H1 (cell line): ENCODE results near the gene CDC42EP1. TPM values are rescaled to one million over a fixed set of nuclear protein-coding genes. Genes with fewer than 3 reads are reported as not detected.
"Not testable (repeated sequence)": the region's sequence is repeated elsewhere in the genome, so short reads cannot be mapped to it uniquely, and the experiment has no call there.

Experiments used
- CTCF ChIA-PET: fragments of 300-600 bp; sonication (Branson Sonifier 250); formaldehyde crosslinking; loops from one replicate; lab custom pipeline; 2021; ENCODE audit not compliant: partially characterized antibody; lab: Charles Lee
- POLR2A ChIA-PET: fragments of 300-600 bp; sonication (Branson Sonifier 250); formaldehyde crosslinking; loops from one replicate; lab custom pipeline; 2021; ENCODE audit warnings: inconsistent platforms; ENCODE audit not compliant: partially characterized antibody; lab: Charles Lee
- DNase-seq, 2 experiments: peaks; one replicate each; pipeline versions ENCODE4 v3.0.0 to v3.0.0-alpha.2; 2010 to 2022; ENCODE audit warnings: low spot score in 2 of 2, low read depth in 1 of 2, mixed read lengths in 1 of 2
- FAIRE-seq: peaks from 2 replicates; lab custom pipeline; 2011; peaks lifted over from hg19 to GRCh38; lab: Jason Lieb, UNC
- H2AFZ ChIP-seq: 2 replicates; pipeline ENCODE4 v1.8.1; 2012; ENCODE audit warnings: low read length, inconsistent platforms
- H2AK5ac ChIP-seq: 2 replicates; pipeline ENCODE4 v1.6.1; 2013; ENCODE audit warnings: low read depth, low read length
- H2BK120ac ChIP-seq: replicated peaks from 2 replicates; pipeline ENCODE3; 2013; ENCODE audit warnings: low read depth, low read length, inconsistent platforms
- H2BK12ac ChIP-seq: 2 replicates; pipeline ENCODE4 v1.6.1; 2013; ENCODE audit warnings: low read depth, low read length
- H2BK15ac ChIP-seq: 2 replicates; pipeline ENCODE4 v1.6.1; 2013; ENCODE audit warnings: low read length
- H2BK20ac ChIP-seq: 2 replicates; pipeline ENCODE4 v1.6.1; 2013; ENCODE audit warnings: low read length
- H2BK5ac ChIP-seq: 2 replicates; pipeline ENCODE4 v1.6.1; 2013; ENCODE audit warnings: low read depth, low read length
- H3K14ac ChIP-seq: 2 replicates; pipeline ENCODE4 v1.6.1; 2013; ENCODE audit warnings: inconsistent platforms; ENCODE audit not compliant: insufficient read length
- H3K18ac ChIP-seq: 2 replicates; pipeline ENCODE4 v1.6.1; 2013; ENCODE audit warnings: low read length; ENCODE audit errors: extremely low read depth
- H3K23ac ChIP-seq: 2 replicates; pipeline ENCODE4 v1.6.1; 2013; ENCODE audit warnings: inconsistent platforms; ENCODE audit not compliant: insufficient read length
- H3K23me2 ChIP-seq: 2 replicates; pipeline ENCODE4 v1.6.1; 2013; ENCODE audit warnings: low read depth, low read length
- H3K27ac ChIP-seq: 2 replicates; pipeline ENCODE4 v1.6.1; 2011; ENCODE audit warnings: low read depth, low read length, inconsistent platforms
- H3K27me3 ChIP-seq, 4 experiments: replicated peaks in 1 of 4; 1 replicate in 1 of 4; 2 replicates in 3 of 4; pipeline versions ENCODE4 v1.6.1 to v1.8.1; 2011 to 2013; ENCODE audit warnings: low read length in 3 of 4, mild to moderate bottlenecking in 3 of 4, inconsistent platforms in 2 of 4, mixed read lengths in 2 of 4, moderate library complexity in 1 of 4; ENCODE audit not compliant: control insufficient read depth in 3 of 4, insufficient read depth in 3 of 4; ENCODE audit errors: extremely low read depth in 1 of 4
- H3K36me3 ChIP-seq, 4 experiments: 2 replicates each; pipeline versions ENCODE4 v1.6.1 to v1.8.1; 2011 to 2013; ENCODE audit warnings: mild to moderate bottlenecking in 4 of 4, low read length in 3 of 4, moderate library complexity in 2 of 4, control low read depth in 1 of 4, inconsistent platforms in 1 of 4; ENCODE audit not compliant: insufficient read depth in 4 of 4, control insufficient read depth in 2 of 4
- H3K4ac ChIP-seq: replicated peaks from 2 replicates; pipeline ENCODE3; 2013; ENCODE audit warnings: low read length, low read depth, mixed read lengths, inconsistent platforms; ENCODE audit not compliant: insufficient read length
- H3K4me1 ChIP-seq, 4 experiments: replicated peaks in 1 of 4; 1 replicate in 1 of 4; 2 replicates in 3 of 4; pipeline versions ENCODE4 v1.6.1 to v1.8.1; 2011 to 2013; ENCODE audit warnings: low read length in 3 of 4, inconsistent platforms in 2 of 4, mixed read lengths in 1 of 4; ENCODE audit not compliant: insufficient read depth in 4 of 4, control insufficient read depth in 3 of 4
- H3K4me2 ChIP-seq, 2 experiments: 2 replicates each; pipeline versions ENCODE4 v1.6.1 to v1.8.1; 2011 to 2013; ENCODE audit warnings: low read depth in 2 of 2, low read length in 2 of 2, control low read depth in 1 of 2, inconsistent platforms in 1 of 2, mild to moderate bottlenecking in 1 of 2; ENCODE audit not compliant: insufficient read depth in 1 of 2
- H3K4me3 ChIP-seq, 4 experiments: fragments of 200-600, 300-600 bp in 1 of 4; sonication (generic), shearing (Covaris generic), sonication (Bioruptor Twin) in 1 of 4; 2 replicates each; pipeline versions ENCODE4 v1.5.1 to v1.8.1; 2011 to 2016; ENCODE audit warnings: low read length in 4 of 4, low read depth in 3 of 4, control low read depth in 2 of 4, inconsistent platforms in 2 of 4, mild to moderate bottlenecking in 2 of 4, mixed read lengths in 1 of 4, moderate library complexity in 1 of 4; ENCODE audit not compliant: insufficient read depth in 2 of 4; ENCODE audit errors: extremely low read depth in 1 of 4
- H3K56ac ChIP-seq: replicated peaks from 2 replicates; pipeline ENCODE3; 2013; ENCODE audit warnings: low read depth, mild to moderate bottlenecking, mixed read lengths, low read length, inconsistent platforms; ENCODE audit not compliant: insufficient read length
- H3K79me1 ChIP-seq: 2 replicates; pipeline ENCODE4 v1.6.1; 2013; ENCODE audit warnings: low read depth, low read length, control low read depth
- H3K79me2 ChIP-seq, 2 experiments: 2 replicates each; pipeline versions ENCODE4 v1.6.1 to v1.8.1; 2012 to 2013; ENCODE audit warnings: low read length in 2 of 2, mild to moderate bottlenecking in 2 of 2, inconsistent platforms in 1 of 2; ENCODE audit not compliant: insufficient read depth in 2 of 2, control insufficient read depth in 1 of 2
- H3K9ac ChIP-seq, 4 experiments: replicated peaks in 1 of 4; 1 replicate in 1 of 4; 2 replicates in 3 of 4; pipeline versions ENCODE4 v1.6.1 to v1.8.1; 2011 to 2013; ENCODE audit warnings: low read depth in 3 of 4, low read length in 3 of 4, control low read depth in 2 of 4, mild to moderate bottlenecking in 2 of 4, moderate library complexity in 2 of 4, inconsistent platforms in 1 of 4; ENCODE audit errors: extremely low read depth in 1 of 4
- H3K9me3 ChIP-seq, 2 experiments: 2 replicates each; pipeline versions ENCODE4 v1.6.1 to v1.8.1; 2012 to 2013; ENCODE audit warnings: mild to moderate bottlenecking in 2 of 2, moderate library complexity in 2 of 2, control low read depth in 1 of 2, inconsistent platforms in 1 of 2, low read depth in 1 of 2, low read length in 1 of 2, mixed read lengths in 1 of 2; ENCODE audit not compliant: insufficient read depth in 2 of 2
- H4K20me1 ChIP-seq, 2 experiments: replicated peaks in 1 of 2; 2 replicates each; pipeline versions ENCODE3 to v1.8.1; 2011 to 2013; ENCODE audit warnings: inconsistent platforms in 2 of 2, low read length in 2 of 2, mild to moderate bottlenecking in 1 of 2; ENCODE audit not compliant: insufficient read depth in 2 of 2, control insufficient read depth in 1 of 2
- H4K5ac ChIP-seq: 2 replicates; pipeline ENCODE4 v1.6.1; 2013; ENCODE audit warnings: low read length, low read depth, mixed read lengths, inconsistent platforms; ENCODE audit not compliant: insufficient read length
- H4K8ac ChIP-seq: 2 replicates; pipeline ENCODE4 v1.8.0; 2013; ENCODE audit warnings: mild to moderate bottlenecking, moderate library complexity, low read length, inconsistent platforms; ENCODE audit not compliant: insufficient read depth; ENCODE audit errors: extremely low read depth
- H4K91ac ChIP-seq: replicated peaks from 2 replicates; pipeline ENCODE3; 2013; ENCODE audit warnings: low read length, mixed read lengths, inconsistent platforms; ENCODE audit not compliant: insufficient read length
- WGBS, 2 experiments: shearing (Covaris generic) in 1 of 2; methylation state at CpG; one replicate each; pipeline versions ENCODE4 v1.1.6 to v1.1.7; 2013 to 2015; ENCODE audit warnings: low lambda C conversion rate in 2 of 2, mixed read lengths in 2 of 2, inconsistent platforms in 1 of 2, low coverage in 1 of 2, missing lambda C conversion rate in 1 of 2; ENCODE audit not compliant: insufficient replicate concordance in 2 of 2, insufficient coverage in 1 of 2, insufficient read length in 1 of 2; ENCODE audit errors: extremely low coverage in 1 of 2, missing lambda C conversion rate in 1 of 2; 5-methylcytosine and 5-hydroxymethylcytosine counted together
- polyA plus RNA-seq, 7 experiments: library from polyadenylated mRNA; depleted of rRNA in 3 of 7; stranded (reverse) in 5 of 7; unstranded in 2 of 7; fragments of >200 nt in 5 of 7; fragments of 200-250 nt in 2 of 7; gene quantifications; 1 replicate in 5 of 7; 2 replicates in 1 of 7; 4 replicates in 1 of 7; pipeline versions ENCODE4 v1.2.1 to v1.2.3, GENCODE V29; 2011 to 2013; ENCODE audit warnings: missing spikeins in 2 of 7, mixed read lengths in 2 of 7
- total RNA-seq: library from RNA; stranded (reverse); fragmentation: NEBNext Ultra II Directional; extraction: Animal tissue kit (Norgen Biotek cat#: 25700); gene quantifications from 2 replicates; pipeline ENCODE4 v1.2.1, GENCODE V29; 2021

CDC42EP1 gene
- total and polyA plus RNA-seq, 2 of the 8 experiments (the other 6 are each of a cell fraction or from before 2014, with no cell fraction given) = 8.3 to 11.2 TPM

- H2BK20ac ChIP-seq = not testable (repeated sequence)
Measured at GRCh38 chr22:37527081-37527752, 33.1 kb upstream of the CDC42EP1 start.

More at GRCh38 chr22:37527081-37527752, 33.1 kb upstream of the CDC42EP1 start:
- DNase-seq, H2AK5ac ChIP-seq, H2BK5ac ChIP-seq, H3K4ac ChIP-seq, H3K27me3 ChIP-seq, H4K8ac ChIP-seq, H3K23ac ChIP-seq, H2AFZ ChIP-seq, H3K4me2 ChIP-seq, H4K5ac ChIP-seq, H3K4me3 ChIP-seq, H3K14ac ChIP-seq, H3K18ac ChIP-seq, H3K23me2 ChIP-seq, H3K36me3 ChIP-seq, H3K9ac ChIP-seq, H2BK120ac ChIP-seq, H2BK15ac ChIP-seq, H2BK12ac ChIP-seq, H3K4me1 ChIP-seq, FAIRE-seq, H4K91ac ChIP-seq, H3K56ac ChIP-seq, H3K9me3 ChIP-seq, H3K79me1 ChIP-seq, H3K79me2 ChIP-seq, H3K27ac ChIP-seq, H4K20me1 ChIP-seq: not testable (repeated sequence)
- POLR2A ChIA-PET = interaction anchor here (0.6 to 1.5 kb wide), 6 partner anchors 21 to 149 kb away, joined by 3 to 4 read pairs (median 3); no protein-coding TSS in a partner anchor
- 92% methylated on average over 9 of the region's 9 CpGs; no CpG with 5 or more reads in 1 of the 2 experiments for WGBS, 2 experiments
- CTCF ChIA-PET = interaction anchor here (0.6 to 5.7 kb wide), 9 partner anchors 12 to 81 kb away, joined by 3 to 55 read pairs (median 5); partner anchors contain the start of gene GGA1
